HG02678 (cell line): ENCODE results near the gene IER5L.

Source experiments
- ATAC-seq: cut with Tn5 transposase; IDR thresholded peaks from one replicate; pipeline ENCODE4 v1.9.1; 2021; ENCODE audit warnings: mild to moderate bottlenecking, moderate library complexity; ENCODE audit not compliant: unreplicated experiment

IER5L gene

GRCh38 chr9:129177791-129178567 lies at the start of gene IER5L:
Gene IER5L, minus strand, starts transcription at chr9:129178261. Its CDS starts 209 bp downstream, at chr9:129178052.
- ATAC-seq, result peak; percentile 83

GRCh38 chr9:129227843-129228189 lies 49.8 kb upstream of the IER5L start:
- ATAC-seq, result no peak

- no peak for ATAC-seq
These were observed 47.8 kb upstream of the IER5L start for GRCh38 chr9:129225815-129226214.

GRCh38 chr9:129225490-129225778 lies 47.4 kb upstream of the IER5L start:
- ATAC-seq, result no peak

GRCh38 chr9:129224618-129225489 lies 46.8 kb upstream of the IER5L start:
- ATAC-seq, result no peak

- no peak for ATAC-seq
These were observed 45.6 kb upstream of the IER5L start for GRCh38 chr9:129223551-129224208.

- no peak for ATAC-seq
These were observed 44.8 kb upstream of the IER5L start for GRCh38 chr9:129222819-129223218.

GRCh38 chr9:129221979-129222635 lies 44.0 kb upstream of the IER5L start:
- ATAC-seq, result no peak

GRCh38 chr9:129221233-129221632 lies 43.2 kb upstream of the IER5L start:
- ATAC-seq, result no peak

- no peak for ATAC-seq
These were observed 42.7 kb upstream of the IER5L start for GRCh38 chr9:129220771-129221170.

GRCh38 chr9:129218918-129219317 lies 40.9 kb upstream of the IER5L start:
- ATAC-seq, result no peak

- no peak for ATAC-seq
These were observed 40.2 kb upstream of the IER5L start for GRCh38 chr9:129218272-129218625.

GRCh38 chr9:129213551-129213950 lies 35.5 kb upstream of the IER5L start:
- ATAC-seq, result no peak

- ATAC-seq, result no peak
These were observed 33.6 kb upstream of the IER5L start for GRCh38 chr9:129211686-129212085.

- no peak for ATAC-seq
These were observed 32.1 kb upstream of the IER5L start for GRCh38 chr9:129210125-129210524.

GRCh38 chr9:129209580-129209979 lies 31.5 kb upstream of the IER5L start:
- ATAC-seq, result no peak

GRCh38 chr9:129209109-129209508 lies 31.0 kb upstream of the IER5L start:
- no peak for ATAC-seq

GRCh38 chr9:129208207-129209032 lies 30.4 kb upstream of the IER5L start:
- ATAC-seq, result no peak

- ATAC-seq, result no peak
These were observed 28.8 kb upstream of the IER5L start for GRCh38 chr9:129206905-129207304.

- no peak for ATAC-seq
These were observed 28.3 kb upstream of the IER5L start for GRCh38 chr9:129206401-129206800.
